AG10803 (cell line): ENCODE results near the gene DTL.
"Not testable (repeated sequence)": the region's sequence is repeated elsewhere in the genome, so short reads cannot be mapped to it uniquely, and the experiment has no call there.

Experiments used
- DNase-seq: peaks from one replicate; pipeline ENCODE4 v3.0.0; 2010; ENCODE audit warnings: low read depth
- H3K4me3 ChIP-seq: 2 replicates; pipeline ENCODE4 v1.5.1; 2011; ENCODE audit warnings: mild to moderate bottlenecking, low read length, control low read depth
- TF ChIP-seq, protein P1 (sequence below): conservative IDR thresholded peaks from 2 replicates; pipeline ENCODE4 v1.5.1; 2011; ENCODE audit warnings: mild to moderate bottlenecking, low read length, control low read depth, inconsistent platforms

Gene DTL

DNA sequence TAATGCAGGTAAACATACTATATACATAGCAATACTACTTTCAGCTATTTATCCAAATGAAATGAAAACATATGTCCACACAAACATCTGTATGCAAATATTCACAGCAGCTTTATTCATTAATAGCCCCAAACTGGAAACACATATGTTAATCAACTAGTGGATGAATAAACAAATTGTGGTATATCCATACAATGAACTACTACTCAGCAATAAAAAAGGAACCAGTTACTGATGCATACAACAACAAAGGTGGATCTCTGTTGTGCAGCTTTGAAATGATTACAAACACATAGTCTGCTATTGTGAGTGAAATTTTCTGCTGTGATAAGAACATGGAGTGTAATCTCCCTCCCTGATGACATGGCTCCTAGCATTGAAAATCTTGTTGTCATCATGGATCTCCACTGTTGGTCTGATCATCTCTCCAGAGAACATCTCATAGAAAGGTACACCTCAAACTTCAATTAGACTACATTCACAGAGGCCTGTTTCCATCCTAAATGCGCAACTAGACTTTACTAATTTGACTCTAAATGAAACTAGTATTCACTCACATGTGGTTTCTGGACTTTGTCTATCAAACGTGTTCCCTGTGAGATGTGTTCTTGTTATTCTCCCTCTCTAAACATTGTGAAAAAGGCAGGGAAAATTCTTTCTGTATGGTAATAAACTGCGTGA lies 10.9 kb upstream of the DTL start:
- H3K4me3 ChIP-seq: no peak overlapping the region
- TF ChIP-seq, protein P1, sequence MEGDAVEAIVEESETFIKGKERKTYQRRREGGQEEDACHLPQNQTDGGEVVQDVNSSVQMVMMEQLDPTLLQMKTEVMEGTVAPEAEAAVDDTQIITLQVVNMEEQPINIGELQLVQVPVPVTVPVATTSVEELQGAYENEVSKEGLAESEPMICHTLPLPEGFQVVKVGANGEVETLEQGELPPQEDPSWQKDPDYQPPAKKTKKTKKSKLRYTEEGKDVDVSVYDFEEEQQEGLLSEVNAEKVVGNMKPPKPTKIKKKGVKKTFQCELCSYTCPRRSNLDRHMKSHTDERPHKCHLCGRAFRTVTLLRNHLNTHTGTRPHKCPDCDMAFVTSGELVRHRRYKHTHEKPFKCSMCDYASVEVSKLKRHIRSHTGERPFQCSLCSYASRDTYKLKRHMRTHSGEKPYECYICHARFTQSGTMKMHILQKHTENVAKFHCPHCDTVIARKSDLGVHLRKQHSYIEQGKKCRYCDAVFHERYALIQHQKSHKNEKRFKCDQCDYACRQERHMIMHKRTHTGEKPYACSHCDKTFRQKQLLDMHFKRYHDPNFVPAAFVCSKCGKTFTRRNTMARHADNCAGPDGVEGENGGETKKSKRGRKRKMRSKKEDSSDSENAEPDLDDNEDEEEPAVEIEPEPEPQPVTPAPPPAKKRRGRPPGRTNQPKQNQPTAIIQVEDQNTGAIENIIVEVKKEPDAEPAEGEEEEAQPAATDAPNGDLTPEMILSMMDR: no peak
- no peak for DNase-seq

DNA sequence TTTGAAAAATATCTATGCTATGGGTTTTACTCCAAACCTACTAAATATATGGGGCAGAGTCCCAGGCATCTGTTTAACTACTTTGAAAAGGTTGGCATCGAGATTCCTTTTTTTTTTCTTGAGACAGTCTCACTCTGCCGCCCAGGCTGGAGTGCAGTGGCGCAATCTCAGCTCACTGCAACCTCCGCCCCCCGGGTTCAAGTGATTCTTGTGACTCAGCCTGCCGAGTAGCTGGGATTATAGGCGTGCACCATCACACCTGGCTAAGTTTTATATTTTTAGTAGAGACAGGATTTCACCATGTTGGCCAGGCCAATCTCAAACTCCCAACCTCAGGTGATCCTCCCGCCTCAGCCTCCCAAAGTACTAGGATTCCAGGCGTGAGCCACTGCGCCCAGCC lies 7.8 kb upstream of the DTL start:
- DNase-seq: not testable (repeated sequence)

DNA sequence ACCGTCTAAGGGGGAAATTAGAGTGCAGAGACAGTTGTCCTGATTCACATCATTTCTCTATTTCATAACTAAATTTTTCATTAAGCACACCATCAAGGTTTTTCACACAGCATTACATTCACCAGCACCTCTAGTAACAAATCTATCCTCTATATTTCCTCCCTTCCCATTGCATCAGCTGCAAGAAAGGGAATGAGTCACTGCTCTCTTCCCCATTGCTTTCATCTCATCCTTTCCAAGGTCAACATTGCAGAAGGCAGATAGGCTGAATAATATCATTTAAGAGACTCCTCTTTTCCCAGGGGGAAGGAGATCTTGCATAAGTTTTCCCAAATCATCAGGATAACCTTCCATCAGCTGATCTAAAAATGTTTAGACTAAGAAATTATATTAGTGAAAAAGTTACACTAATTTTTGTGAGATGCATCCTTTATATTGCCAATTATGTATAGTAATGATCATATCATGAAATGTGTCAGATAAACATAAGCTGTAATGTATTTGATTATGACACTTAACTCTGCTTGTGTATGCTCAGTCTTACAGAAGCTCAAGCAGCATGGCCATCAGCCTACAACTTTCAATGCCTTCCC lies 4.5 kb upstream of the DTL start:
- DNase-seq: peak; percentile 84
- no peak overlapping the region for H3K4me3 ChIP-seq
- TF ChIP-seq, protein P1: no peak

More for the DNA sequence above, 7.8 kb upstream of the DTL start:
- H3K4me3 ChIP-seq: not testable (repeated sequence)

DNA sequence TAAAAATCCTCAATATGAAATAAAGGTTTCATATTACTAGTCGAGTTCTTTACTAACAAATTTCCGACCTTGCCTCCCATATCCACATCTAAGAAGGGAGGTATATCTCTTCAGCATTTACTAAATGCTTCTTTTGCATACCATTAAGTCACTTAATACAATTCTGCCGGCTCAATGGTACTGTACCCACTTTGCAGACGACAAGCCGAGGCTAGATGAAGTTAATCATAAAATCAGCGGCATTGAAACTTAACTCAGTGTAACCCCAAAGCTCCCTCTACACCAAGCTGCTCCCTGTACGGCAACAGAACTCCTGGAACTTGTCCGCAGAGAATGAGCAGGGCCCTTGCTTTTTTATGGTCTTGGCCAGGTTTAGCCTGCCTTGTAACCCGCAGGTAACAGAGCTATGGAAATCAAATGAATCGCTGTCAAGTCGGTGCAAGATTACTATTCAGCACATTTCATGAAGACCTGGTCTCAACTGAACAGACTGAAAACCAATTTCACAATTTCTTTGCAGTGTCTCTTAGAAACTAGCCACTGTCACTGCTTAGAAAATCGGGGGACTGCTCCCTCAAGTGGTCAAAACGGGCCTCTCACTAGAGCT lies 929 bp upstream of the DTL start:
- H3K4me3 ChIP-seq: peak overlapping the region; percentile 88
- TF ChIP-seq, protein P1: no peak
- no peak for DNase-seq

DNA sequence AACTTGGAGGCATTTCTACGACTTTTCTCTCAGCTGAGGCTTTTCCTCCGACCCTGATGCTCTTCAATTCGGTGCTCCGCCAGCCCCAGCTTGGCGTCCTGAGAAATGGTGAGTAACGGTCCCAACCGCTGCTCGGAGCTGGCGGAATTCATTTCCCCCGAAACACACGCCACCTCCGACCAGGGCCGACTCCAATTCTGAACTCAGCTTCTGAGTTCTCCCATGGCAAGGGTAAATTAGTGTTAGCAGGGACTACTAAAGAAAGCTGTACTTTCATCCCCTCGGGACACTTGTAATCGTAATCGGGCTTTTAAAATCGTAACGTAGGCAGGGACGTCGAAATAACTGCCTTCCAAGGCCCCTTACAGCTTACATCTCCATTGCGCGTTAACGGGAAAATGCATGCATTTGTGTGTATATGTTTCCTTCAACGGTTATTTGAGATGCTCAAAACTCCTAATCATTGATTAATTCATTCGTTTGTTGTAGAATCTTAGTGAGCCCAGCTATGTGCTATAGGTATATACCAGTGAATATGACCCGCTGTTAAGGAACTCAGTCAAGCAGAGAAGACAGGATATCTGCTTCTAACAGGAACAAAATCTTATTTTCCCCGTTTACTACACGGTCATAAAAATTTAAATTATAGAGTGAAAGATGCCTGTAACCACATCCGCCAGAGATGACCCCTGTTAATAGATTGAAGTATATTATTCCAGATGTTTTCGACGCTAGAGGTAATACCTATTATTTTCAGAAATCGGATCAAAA lies 472 bp downstream of the DTL start:
- peak overlapping the region; percentile 91 for H3K4me3 ChIP-seq
- DNase-seq: no peak
- TF ChIP-seq, protein P1: 0 out of 2 replicates have a peak, but pooled peaks have one; percentile 5

DNA sequence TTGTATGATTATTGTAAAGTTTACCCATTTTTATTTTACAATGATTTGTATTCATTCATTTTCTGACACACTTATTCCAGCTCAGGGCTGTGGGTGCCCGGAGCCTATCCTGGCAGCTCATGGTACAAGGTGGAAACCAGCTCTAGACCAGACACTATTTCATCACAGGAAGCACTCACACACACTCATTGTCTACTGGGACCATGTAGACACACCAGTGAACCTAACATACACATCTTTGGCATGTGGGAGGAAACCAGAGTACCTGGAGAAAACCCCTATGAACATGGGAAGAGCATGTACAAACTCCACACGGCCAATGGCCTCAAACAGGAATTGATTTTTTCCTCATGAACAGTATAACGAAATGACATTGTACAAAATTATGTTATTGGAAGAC lies 2.4 kb downstream of the DTL start:
- no peak overlapping the region for H3K4me3 ChIP-seq

DNA sequence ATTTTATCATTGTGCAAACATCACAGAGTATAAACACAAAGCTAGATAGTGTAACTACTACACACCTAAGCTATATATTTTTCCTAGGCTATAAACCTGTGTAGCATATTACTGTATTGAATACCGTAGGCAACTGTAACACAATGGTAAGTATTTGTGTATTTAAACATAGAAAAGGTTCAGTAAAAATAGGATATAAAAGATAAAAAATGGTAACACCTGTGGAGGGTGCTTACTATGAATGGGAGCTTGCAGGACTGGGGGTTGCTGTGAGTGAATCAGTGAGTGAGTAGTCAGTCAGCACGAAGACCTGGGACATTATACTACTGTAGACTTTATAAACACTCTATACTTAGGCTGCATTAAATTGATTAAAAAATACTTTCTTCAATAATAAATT lies 4.1 kb downstream of the DTL start:
- TF ChIP-seq, protein P1: no peak
- no peak overlapping the region for H3K4me3 ChIP-seq
- no peak for DNase-seq

More for the DNA sequence above, 2.4 kb downstream of the DTL start:
- TF ChIP-seq, protein P1: no peak
- peak; percentile 16 for DNase-seq
